ENCODE data around the gene XPNPEP1.
A peak's percentile ranks its signal among the peaks of the same experiment; 100 is the strongest.

XPNPEP1 gene

DNA sequence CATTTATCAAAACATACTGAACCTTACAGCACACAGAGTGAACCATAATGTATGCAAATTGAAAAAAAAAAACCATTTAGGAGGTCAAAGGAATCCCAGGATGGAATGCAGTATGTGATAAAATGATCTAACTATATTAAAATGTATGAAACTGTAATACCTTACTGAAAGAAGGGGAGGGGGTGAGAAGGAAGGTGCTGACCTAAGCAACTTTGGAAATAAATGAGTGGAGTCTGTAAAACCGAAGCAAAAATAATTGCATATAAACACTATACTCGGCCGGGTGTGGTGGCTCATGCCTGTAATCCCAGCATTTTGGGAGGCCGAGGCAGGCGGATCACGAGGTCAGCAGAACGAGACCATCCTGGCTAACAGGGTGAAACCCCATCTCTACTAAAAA is 69.4 kb downstream of the XPNPEP1 start:
- no peak overlapping the region for H3K4me3 ChIP-seq (ENCODE audit: low read length)
- no peak for DNase-seq (ENCODE audit: low read depth)
- TF ChIP-seq, protein P1, sequence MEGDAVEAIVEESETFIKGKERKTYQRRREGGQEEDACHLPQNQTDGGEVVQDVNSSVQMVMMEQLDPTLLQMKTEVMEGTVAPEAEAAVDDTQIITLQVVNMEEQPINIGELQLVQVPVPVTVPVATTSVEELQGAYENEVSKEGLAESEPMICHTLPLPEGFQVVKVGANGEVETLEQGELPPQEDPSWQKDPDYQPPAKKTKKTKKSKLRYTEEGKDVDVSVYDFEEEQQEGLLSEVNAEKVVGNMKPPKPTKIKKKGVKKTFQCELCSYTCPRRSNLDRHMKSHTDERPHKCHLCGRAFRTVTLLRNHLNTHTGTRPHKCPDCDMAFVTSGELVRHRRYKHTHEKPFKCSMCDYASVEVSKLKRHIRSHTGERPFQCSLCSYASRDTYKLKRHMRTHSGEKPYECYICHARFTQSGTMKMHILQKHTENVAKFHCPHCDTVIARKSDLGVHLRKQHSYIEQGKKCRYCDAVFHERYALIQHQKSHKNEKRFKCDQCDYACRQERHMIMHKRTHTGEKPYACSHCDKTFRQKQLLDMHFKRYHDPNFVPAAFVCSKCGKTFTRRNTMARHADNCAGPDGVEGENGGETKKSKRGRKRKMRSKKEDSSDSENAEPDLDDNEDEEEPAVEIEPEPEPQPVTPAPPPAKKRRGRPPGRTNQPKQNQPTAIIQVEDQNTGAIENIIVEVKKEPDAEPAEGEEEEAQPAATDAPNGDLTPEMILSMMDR (IDR thresholded peaks at IDR 0.05; ENCODE audit: insufficient read depth, low read depth, low read length, missing control alignments): no peak

DNA sequence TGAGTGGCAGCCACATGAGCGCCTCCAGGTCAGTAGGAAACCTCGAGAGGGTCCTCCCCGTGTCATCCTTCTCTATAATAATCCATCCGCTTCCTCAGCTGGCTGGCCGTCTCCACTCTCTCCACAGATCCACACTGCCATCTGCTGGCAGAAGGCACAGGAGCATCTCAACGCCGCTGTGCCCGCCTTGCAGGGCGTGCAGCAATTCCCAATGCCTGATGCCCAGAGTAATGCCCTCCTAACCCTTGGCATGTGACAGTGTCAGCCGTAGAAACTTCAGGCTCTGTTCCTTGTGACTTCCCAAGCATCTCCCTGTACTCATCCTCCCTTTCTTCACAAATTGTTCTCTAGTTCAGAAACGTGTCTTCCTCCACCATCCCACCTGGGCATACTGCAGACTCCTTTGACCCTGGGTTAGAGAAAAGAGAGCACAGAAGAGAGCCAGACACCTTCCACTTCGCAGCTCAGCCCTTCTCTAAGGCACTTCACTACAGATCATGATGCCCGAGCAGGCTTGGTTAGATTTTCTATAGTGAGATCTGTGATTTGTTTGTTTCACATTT is 70.8 kb downstream of the XPNPEP1 start:
- peak; percentile 71 for DNase-seq (ENCODE audit: low read depth)
- TF ChIP-seq, protein P1 (IDR thresholded peaks at IDR 0.05; ENCODE audit: insufficient read depth, low read depth, low read length, missing control alignments): peak; percentile 95
- no peak overlapping the region for H3K4me3 ChIP-seq (ENCODE audit: low read length)

DNA sequence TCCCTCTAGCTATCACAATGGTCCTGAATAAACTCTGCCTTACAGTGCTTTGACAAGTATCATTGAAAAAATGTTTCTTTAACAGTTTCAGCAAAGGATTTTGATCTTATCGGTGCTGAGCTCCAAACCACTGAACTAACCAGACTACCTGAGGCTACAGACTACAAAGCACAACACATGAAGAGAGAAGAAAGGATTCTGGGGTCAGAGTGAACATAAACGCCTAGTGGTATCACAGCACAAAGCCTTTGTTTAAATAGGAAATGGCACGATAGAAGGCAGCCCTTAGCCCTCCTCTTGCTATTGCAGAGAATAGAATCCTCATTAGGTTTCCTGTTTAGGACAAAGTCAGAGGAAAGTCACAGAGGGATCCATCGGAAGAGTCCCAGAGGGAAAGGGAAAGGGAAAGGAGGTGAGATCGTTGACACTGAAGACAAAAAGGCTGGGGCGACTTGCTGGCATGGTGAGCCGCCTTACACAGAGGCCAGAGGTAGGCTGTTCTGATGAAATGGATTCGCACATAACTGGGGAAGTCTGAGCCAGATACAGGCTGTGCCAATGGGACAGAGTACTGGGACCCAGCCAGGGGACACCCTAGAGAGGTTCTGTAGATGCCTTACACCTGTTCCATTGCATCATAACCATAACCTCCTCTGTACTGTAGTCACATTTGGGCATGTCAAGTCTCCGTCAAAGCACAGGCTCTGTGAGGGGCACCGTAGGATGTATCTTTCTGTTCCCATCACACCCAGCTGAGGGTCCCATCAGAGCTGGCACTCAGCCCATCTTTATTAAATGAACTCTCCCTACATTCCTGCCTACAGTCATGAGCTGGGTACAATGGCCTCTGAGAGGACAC is 71.5 kb downstream of the XPNPEP1 start:
- TF ChIP-seq, protein P1 (IDR thresholded peaks at IDR 0.05; ENCODE audit: insufficient read depth, low read depth, low read length, missing control alignments): no peak
- no peak overlapping the region for H3K4me3 ChIP-seq (ENCODE audit: low read length)
- DNase-seq (ENCODE audit: low read depth): no peak

DNA sequence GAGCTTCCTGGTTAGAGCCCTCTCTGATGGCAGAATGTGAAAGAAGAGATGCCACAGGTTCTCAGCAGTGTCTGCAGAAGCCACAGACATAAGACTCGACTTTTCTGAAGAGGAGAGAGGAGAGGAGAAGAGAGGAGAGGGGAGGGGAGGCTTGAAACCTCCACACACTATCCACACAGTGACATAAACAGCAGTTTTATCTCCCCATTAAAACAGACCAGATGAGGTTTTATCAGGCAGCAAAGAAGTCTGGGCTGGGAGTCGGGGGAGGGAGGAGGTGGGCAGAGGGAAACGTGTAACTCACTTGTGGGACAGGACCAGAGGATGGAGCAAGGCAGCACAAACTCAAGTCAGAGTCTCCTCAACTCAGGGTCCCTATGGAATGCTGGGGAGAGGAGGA is 76.5 kb downstream of the XPNPEP1 start:
- TF ChIP-seq, protein P1 (IDR thresholded peaks at IDR 0.05; ENCODE audit: insufficient read depth, low read depth, low read length, missing control alignments): no peak
- H3K4me3 ChIP-seq (ENCODE audit: low read length): no peak overlapping the region
- no peak for DNase-seq (ENCODE audit: low read depth)

DNA sequence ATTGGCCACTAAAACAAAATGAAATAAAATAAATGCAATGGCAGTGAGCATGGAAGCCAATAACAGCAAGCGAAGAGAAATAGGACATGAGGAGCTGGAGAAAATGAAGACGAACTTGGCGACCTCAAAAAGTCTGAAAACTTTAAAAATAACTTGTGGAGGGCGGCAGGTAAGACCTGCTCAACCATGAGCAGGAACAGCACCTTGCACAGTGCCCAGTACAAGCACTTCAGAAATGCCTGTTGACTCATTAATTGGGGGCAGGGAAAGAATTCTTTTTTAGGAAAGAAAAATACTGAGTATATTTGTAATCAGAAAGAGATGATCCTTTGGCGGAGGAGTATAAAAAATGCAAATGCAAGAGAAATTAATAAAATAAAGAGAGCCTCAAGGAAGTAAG is 78.0 kb downstream of the XPNPEP1 start:
- DNase-seq (ENCODE audit: low read depth): no peak
- TF ChIP-seq, protein P1 (IDR thresholded peaks at IDR 0.05; ENCODE audit: insufficient read depth, low read depth, low read length, missing control alignments): no peak
- H3K4me3 ChIP-seq (ENCODE audit: low read length): no peak overlapping the region

DNA sequence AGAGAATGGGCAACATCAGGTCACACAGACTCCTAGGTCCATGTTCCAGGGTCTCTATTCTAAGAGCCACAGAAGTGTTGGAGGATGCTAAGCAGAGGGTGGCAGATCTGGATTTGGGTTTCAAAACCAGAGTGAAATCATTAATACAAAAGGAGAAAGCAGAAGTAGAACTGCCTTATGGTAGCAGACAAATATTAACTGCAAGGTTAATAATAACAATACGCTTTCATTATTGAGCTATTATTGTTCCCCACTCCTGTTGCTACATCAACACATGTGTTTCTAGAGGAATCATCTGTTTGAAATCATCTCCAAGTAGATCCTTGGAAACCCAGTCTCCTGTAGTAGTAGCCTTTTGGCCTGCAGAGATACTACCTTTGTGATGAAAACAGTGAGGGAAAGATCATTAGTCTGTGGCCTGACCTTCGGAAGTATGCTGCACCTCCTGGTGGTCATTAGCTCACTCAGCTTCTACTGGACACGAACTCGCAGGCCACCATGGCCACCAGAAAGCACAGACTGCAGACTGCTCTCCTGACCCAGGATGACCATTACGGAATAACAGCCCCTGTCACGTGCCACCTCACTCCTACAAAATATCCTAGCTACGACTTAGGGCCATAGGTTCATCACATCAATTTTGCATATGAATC is 84.6 kb downstream of the XPNPEP1 start:
- TF ChIP-seq, protein P1 (IDR thresholded peaks at IDR 0.05; ENCODE audit: insufficient read depth, low read depth, low read length, missing control alignments): no peak

More for the DNA sequence above, 84.6 kb downstream of the XPNPEP1 start:
- no peak for DNase-seq (ENCODE audit: low read depth)
- H3K4me3 ChIP-seq (ENCODE audit: low read length): no peak overlapping the region
